Measurements from ENCODE around the gene CCDC27.

CCDC27 gene

DNA sequence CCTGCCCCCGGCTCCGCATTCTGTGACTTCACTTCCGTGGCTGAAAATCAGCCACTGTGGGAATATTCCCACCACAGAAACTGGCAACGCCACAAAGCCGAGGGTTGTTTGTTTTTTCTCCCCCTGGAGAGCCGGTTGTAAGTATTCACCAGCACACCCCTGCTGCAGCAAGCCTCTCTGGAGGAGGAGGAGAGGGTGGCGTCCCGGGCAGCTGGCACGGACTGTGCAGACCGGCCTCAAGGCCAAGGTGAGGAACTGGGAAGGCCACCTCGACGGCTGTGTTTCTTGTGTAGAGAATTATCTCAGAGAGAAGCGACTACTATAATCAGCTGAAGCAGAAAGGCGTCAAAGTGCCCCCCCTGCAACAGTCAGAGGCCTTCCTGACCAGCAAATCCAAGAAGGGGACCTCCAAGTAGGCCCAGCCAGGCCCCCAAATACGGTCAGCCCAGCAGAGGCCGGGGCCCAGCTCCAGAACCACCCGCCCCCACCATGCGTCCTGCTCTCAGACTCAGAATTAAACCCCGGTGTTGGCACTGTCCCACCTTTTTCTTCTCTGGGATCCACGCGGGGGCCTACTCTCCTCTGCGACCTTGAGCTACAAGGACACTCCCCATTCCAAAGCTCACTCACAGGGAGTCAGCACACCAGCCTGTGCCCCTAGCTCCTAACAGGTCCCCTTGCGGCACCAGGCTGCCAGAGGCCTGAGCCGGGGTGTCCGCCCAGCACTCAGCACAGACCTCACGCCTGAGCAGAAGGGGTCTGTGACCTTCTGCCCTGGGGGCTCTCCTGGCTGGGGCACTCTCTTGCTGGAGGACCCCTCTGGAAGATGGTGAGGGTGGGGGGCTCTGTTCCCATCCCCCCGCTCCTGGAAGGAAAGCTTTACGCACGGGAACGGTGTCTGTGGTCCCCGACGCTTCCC, 19.1 kb downstream of the CCDC27 start:
- in situ Hi-C loops (cut with HindIII; ENCODE audit: low sequenced_read_pairs), result loop anchor here (5.0 kb wide), 1 partner anchor 124 kb away; no protein-coding TSS in a partner anchor
- TF ChIP-seq, protein P1, sequence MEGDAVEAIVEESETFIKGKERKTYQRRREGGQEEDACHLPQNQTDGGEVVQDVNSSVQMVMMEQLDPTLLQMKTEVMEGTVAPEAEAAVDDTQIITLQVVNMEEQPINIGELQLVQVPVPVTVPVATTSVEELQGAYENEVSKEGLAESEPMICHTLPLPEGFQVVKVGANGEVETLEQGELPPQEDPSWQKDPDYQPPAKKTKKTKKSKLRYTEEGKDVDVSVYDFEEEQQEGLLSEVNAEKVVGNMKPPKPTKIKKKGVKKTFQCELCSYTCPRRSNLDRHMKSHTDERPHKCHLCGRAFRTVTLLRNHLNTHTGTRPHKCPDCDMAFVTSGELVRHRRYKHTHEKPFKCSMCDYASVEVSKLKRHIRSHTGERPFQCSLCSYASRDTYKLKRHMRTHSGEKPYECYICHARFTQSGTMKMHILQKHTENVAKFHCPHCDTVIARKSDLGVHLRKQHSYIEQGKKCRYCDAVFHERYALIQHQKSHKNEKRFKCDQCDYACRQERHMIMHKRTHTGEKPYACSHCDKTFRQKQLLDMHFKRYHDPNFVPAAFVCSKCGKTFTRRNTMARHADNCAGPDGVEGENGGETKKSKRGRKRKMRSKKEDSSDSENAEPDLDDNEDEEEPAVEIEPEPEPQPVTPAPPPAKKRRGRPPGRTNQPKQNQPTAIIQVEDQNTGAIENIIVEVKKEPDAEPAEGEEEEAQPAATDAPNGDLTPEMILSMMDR (IDR thresholded peaks at IDR 0.05; ENCODE audit: low read depth, low read length, missing control alignments), result no peak
- DNase-seq (ENCODE audit: low read depth), result no peak
- peak overlapping the region; percentile 52 for H3K4me3 ChIP-seq (ENCODE audit: low read depth, low read length)

DNA sequence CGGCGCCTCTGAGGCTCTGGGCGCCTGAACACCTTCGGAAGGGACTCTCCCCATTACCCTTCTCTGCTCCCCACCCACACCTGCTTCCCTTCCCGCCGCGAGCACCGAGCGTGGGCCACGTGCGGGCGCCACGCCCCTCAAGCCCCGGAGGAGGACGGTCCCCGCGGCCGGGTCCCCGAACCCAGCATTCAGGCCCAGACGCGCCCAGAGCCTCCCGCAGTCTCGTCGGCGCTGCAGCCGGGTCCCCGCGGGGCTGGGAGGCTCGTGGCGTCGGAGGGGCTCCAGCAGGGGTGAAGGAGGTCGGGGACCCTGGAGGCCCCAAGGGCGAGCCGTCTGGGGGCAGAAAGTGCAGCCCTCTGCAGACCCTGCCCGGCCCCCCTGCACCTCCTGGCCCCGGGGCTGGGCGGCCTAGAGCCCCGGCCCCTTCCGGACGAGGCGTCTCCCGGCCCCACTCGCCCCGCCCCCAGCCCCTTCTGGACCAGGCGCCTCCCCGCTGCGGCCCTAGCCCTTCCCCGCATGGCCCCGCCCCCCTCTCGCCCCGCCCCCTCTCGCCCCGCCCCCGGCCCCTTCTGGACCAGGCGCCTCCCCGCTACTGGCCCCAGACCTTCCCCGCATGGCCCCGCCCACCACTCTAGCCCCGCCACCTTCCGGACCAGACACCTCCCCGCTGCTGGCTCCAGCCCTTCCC, 19.9 kb downstream of the CCDC27 start:
- in situ Hi-C loops (cut with HindIII; ENCODE audit: low sequenced_read_pairs), result loop anchor here (5.0 kb wide), 1 partner anchor 125 kb away; no protein-coding TSS in a partner anchor
- peak overlapping the region; percentile 52 for H3K4me3 ChIP-seq (ENCODE audit: low read depth, low read length)
- TF ChIP-seq, protein P1 (IDR thresholded peaks at IDR 0.05; ENCODE audit: low read depth, low read length, missing control alignments), result no peak
- DNase-seq (ENCODE audit: low read depth), result peak; percentile 38

DNA sequence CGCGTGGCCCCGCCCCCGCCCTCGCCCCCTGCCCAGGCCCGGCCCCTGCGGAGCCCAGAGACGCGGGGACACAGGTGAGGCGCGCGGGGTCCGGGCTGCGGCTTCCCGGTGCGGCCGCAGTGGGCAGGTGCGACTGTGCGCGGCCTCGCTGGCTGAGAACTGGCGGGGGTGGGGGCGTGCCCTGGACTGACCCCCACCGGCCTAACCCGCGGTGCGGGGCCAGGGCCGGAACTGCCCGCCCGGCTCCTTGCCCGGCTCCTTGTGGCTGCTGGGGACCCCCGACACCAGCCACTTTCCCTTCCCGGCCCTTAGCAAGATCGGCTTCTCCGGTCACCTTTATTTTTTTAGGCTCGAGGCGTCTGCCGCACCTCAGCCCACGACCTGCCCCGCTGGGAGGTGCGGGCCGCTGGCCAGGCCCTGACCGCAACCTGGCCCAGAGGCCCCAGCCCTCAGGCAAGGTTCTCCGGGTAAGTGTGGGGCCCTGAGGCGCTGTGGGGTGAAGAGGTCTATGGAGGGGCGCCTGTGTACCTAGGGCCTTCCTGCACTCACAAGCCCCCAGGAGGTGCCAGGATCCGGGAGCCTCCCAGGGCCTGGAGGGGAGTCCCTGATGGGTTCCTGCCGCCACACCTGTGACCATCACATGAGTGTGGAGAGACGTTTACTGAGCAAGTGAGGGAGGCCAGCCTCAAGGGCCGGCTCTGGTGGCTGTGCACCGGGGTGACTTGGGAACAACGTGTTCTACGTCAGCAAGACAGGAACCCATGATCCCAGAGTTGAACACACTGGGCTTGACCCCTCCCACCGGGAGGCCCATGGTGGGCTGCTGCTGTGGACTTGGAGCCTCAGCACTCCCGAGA, 20.7 kb downstream of the CCDC27 start, which contains the start of gene SMIM1:
Gene SMIM1, plus strand, starts transcription at position 35 of the 857 bp plus-strand sequence. CDS start 2,625 bp downstream, outside the sequence.
- DNase-seq (ENCODE audit: low read depth), result no peak
- in situ Hi-C loops (cut with HindIII; ENCODE audit: low sequenced_read_pairs), result loop anchor here (5.0 kb wide), 1 partner anchor 126 kb away; no protein-coding TSS in a partner anchor
- H3K4me3 ChIP-seq (ENCODE audit: low read depth, low read length), result peak within 1 kb of the TSS; percentile 52
- TF ChIP-seq, protein P1 (IDR thresholded peaks at IDR 0.05; ENCODE audit: low read depth, low read length, missing control alignments), result no peak

DNA sequence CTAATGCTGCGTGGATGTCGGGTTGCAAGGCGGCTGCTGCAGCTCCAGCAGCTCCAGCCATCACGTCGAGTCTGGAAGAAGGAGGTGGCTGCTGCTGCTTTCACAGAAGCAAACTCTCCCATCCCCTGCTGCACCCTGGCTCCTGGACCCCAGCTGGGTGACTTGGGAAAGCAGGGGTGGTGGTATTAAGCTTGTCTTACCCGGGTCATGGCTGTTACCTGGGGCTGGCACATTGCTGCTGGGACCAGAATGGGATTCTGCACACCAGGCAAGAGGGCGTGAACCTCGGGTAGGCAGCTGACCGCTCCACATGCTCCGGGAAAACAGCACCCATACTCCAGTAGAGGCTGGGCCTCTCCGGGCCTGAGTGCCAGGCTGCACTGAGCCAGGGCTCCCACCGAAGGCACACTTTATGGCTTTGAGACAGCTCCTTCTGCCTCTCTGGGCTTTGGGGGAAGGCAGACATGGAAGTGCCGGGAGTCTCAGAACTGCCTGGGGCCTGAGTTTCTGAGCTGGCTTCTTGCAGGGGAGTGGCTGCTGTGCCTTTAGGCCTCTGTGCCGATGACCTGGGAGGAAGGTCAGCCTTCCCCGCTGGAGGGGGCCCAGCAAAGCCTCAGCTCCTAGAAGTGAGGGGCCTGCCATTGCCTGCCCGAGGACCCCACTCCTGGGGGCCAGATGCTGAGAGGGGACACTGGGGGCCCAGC, 21.5 kb downstream of the CCDC27 start:
- H3K4me3 ChIP-seq (ENCODE audit: low read depth, low read length), result no peak overlapping the region
- no peak for DNase-seq (ENCODE audit: low read depth)
- TF ChIP-seq, protein P1 (IDR thresholded peaks at IDR 0.05; ENCODE audit: low read depth, low read length, missing control alignments), result no peak
- in situ Hi-C loops (cut with HindIII; ENCODE audit: low sequenced_read_pairs), result loop anchor here (5.0 kb wide), 1 partner anchor 126 kb away; no protein-coding TSS in a partner anchor

DNA sequence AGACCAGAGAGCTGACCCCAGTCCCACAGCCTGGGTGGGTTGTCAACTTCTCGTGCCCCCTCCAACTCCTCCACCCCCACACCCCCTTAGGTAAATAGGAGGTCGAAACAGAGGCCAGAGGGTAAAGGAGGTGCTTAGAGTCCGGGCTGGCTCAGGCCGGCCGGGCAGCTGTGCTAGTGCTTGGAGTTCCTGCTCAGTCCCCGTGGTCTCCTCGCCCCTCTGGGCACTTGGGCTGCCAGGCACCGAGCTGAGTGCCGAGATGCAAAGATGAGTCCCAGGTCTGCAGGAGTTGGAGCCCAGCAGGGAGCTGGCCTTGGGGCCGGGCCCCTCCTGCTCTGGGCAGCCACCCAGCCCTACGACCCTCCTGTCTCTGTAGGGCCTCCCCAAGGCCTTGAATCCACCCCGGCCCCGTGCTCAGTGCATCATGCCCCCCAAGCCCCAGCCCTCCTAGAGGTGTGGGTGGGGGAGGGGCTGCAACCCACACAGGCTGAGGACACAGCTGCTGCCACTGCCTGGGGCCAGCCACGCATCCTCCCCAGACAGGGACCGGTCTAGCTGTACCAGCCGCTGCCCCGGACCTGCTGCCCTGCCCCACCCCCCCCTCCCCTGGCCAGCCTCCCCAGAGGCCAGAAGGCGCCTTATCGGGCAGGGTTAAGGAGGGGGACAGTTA, 22.2 kb downstream of the CCDC27 start:
- in situ Hi-C loops (cut with HindIII; ENCODE audit: low sequenced_read_pairs), result loop anchor here (5.0 kb wide), 1 partner anchor 127 kb away; no protein-coding TSS in a partner anchor
- no peak overlapping the region for H3K4me3 ChIP-seq (ENCODE audit: low read depth, low read length)
- TF ChIP-seq, protein P1 (IDR thresholded peaks at IDR 0.05; ENCODE audit: low read depth, low read length, missing control alignments), result no peak
- DNase-seq (ENCODE audit: low read depth), result no peak
